IPS-NIHi11 (cell line): ENCODE measurements around the gene DIP2C.

Experiments used
- DNase-seq: peaks from one replicate; pipeline ENCODE4 v3.0.0; 2012; ENCODE audit warnings: mixed read lengths, low spot score

The DIP2C gene

DNA sequence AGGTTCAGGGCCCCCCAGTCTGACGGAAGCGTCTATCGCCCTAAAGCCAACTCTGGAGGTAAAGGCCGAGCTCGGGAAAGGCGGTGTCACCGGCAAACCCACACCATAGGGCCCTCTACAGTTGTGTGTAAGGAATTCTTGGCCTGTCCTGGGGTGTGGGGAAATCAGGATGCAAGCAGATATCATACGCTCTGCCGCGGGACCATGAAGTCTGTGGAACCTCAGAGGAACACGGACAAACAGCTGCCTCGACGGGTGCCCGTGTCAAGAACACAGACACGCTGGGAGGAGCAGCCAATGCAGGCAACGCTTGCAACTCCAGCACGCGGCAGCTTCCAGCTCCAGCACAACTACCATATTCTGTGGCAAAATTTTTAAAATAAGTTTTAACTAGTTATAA is 157.9 kb downstream of the DIP2C start:
- DNase-seq: no peak

DNA sequence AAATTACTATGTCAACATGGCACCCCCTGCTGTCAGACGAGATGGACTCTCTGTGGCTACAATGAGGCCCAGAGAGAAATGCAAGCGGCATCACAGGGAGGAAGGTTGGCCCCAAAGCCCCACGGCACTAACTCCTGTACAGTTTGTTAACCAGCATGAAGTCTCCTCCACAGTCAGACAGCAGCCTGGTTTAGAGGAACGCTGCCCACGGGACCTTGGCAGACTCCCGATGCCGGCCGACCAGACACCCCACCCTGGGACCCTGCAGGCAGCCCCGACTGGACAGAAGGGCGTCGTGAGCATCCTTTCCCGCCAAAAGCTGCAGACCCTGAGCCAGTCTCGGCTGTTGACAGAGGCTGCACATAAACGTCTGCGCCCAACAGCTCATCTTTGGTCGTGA is 158.8 kb downstream of the DIP2C start:
- no peak for DNase-seq

GRCh38 chr10:529468-530230 is 159.8 kb downstream of the DIP2C start:
- DNase-seq: no peak

- DNase-seq: no peak
Observed at GRCh38 chr10:528173-529165, 161.0 kb downstream of the DIP2C start.

DNA sequence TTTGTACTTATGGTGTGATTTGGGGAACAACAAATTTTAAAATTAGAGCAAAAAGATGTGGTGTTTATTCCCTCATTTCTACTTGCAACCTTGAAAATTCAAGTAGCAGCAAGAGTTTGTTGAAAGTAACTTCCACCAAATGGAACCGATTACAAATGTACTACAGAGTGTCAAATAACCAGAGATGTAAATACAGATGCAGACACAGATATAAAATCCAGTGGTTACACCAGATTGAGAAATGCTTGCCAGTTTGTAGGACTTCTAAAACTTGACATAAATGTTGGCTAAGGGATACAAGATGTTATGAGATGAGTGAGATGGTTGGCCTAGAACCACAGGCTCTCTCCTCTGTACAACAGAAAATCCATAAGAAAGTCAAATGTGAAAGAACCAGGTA is 162.1 kb downstream of the DIP2C start:
- no peak for DNase-seq

GRCh38 chr10:526651-527312 is 162.7 kb downstream of the DIP2C start:
- DNase-seq: peak; percentile 50

GRCh38 chr10:525565-526315 is 163.7 kb downstream of the DIP2C start:
- DNase-seq: no peak

DNA sequence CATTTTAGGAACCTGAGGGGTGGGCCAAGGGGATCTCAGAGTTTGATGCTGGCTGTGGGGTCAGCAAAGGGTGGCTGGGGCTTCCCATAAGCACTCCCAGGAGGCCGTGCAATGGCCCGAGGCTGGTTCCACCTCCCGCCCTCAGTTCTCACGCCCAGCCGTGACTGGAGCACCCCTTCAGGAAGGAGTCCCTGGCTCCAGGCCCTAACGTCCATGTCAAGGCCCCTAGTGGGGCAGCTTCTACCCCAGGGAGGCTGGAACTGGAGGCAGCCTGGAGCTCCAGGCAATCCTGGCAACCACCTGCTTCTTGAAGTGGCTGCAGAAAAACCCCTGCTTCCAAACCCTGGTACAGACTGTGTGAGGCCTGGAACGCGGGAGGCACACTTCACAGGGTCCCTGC is 165.5 kb downstream of the DIP2C start:
- DNase-seq: no peak

DNA sequence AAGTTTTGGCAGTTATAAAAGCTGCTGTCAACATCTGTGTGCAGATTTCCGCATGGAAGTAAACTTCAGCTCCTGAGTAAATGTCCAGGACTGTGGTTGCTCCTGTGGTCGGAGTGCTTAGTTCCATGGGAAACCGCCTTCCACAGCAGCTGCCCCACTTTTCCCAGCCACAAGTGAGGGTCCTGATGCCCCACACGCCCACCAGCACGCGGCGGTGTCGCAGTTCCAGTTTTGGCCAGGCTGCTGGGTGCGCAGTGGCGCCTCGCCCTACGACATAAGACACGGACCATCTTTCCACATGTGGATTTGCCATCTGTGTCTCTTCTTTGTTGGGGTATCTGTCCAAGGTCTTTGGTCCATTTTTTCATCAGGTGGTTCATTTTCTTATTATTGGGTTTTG is 167.1 kb downstream of the DIP2C start:
- no peak for DNase-seq

GRCh38 chr10:521261-522250 is 167.9 kb downstream of the DIP2C start:
- DNase-seq: no peak

- no peak for DNase-seq
Observed at GRCh38 chr10:520402-520787, 169.1 kb downstream of the DIP2C start.

GRCh38 chr10:519716-520401 is 169.6 kb downstream of the DIP2C start:
- DNase-seq: no peak

DNA sequence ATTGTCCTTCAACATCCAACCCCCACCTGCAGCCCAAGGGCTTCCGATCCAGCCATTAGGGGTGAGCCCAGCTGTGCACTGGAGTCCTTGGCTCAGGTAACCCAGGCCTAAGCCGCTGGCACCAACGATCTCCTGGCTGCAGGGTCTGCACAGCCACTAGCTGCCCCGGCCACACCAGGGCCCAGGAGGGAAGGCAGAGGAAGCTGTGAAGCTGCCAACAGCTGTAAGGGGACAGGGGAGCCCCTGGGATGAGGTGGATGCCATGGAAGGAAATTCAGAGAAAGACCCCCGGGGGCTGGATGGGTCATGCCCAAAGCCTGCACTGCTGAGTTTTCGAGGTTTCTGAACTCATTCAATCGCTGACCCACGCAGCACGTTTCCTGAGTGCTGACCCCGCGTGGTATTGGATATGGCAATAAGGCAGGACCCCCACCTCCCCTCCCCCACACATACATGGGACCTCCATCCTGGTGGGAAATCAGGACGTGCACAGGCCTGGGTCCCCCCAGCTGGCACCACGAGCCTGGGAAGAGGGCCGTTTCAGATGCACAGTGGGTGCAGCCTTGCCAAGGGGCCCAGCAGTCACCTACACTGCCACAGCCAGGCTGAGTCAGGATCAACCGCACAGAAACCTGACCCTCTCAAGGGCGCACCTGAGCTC is 170.3 kb downstream of the DIP2C start:
- no peak for DNase-seq

GRCh38 chr10:517872-518475 is 171.5 kb downstream of the DIP2C start:
- DNase-seq: no peak

GRCh38 chr10:517241-517830 is 172.1 kb downstream of the DIP2C start:
- no peak for DNase-seq

DNA sequence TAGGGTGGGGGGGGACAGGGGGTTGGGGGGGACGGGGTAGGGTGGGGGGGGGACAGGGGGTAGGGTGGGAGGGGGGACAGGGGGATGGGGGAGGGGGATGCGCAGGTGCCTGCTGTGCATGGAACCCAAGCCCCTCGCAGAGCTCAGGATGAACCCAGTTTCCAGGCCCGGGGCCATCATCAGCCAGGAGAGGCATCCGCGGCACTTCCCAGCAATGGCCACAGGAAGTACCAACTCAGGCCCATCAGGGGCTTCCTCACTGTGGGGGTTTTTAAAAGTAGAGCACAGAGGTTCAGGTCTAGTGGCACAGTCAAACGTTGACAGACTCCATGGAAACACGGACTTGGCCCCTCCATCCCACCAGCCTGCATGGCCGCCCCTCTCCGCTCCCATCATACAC is 172.7 kb downstream of the DIP2C start:
- no peak for DNase-seq

DNA sequence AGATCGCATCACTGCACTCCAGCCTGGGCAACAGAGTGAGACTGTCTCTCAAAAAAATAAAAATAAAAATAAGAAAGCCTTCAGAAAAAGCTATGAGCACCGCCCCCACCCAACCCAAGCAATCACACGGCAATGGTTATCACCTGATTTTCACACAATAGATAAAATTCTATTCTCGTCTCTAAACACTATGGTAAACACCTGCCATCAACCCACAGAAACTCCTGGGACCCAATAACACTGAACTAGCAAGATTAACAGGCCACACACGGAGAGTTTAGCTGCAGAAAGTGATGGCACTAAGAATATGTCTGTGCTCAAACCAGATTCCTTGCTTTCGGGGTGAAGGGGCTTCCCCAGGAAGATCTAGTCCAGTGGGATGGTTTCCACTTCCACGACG is 173.8 kb downstream of the DIP2C start:
- no peak for DNase-seq

DNA sequence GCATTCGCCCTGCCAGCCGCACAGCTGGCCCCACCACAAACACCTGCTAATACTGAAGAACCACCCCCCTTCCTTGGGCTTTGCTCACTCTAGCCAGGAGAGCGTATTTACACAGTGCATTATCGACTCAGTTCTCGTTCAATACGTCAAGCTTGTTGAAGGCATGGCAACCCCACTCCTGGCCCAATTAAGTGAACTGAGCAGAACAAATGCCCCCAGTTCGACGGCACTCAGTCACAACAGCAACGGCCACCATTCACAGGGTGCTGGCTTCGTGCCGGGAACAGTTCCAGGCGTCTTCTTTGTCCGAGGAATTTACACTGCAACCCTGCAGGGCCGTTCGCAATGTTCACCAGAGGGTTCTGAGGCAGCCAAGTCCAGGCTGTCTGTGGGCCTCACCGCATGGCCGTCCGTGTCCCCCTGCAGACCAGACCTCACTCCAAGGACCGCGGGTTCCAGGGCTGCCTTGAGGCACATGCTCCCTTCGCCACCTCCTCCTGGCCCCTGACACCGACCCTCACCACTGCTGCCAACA is 175.3 kb downstream of the DIP2C start:
- no peak for DNase-seq
